ENCODE data around the gene ATG10. TPM values are rescaled to one million over a fixed set of nuclear protein-coding genes. Genes with fewer than 3 reads are reported as not detected.

The ATG10 gene
- total RNA-seq, 1 experiment from 2014 or later, result 7.6 TPM

GRCh38 chr5:82244151-82244550 is 272.3 kb downstream of the ATG10 start:
- H3K56ac ChIP-seq (ENCODE audit: insufficient read length, low read depth, low read length), result no peak overlapping the region
- no peak for TF ChIP-seq CTCF (conservative IDR thresholded peaks at IDR 0.05)
- H3T11ph ChIP-seq (ENCODE audit: low read length), result no peak overlapping the region
- H3K9ac ChIP-seq (ENCODE audit: extremely low read depth, insufficient read length, low read length), result no peak overlapping the region
- WGBS (ENCODE audit: extremely low coverage, insufficient read length, low lambda C conversion rate), result no CpG with 5 or more reads among the region's 2 CpGs
- H3K23ac ChIP-seq (ENCODE audit: insufficient read length, low read depth, low read length), result no peak overlapping the region
- no peak overlapping the region for H2AFZ ChIP-seq (ENCODE audit: low read length)
- no peak overlapping the region for H2BK120ac ChIP-seq (ENCODE audit: low read depth, low read length, poor library complexity, severe bottlenecking)
- no peak overlapping the region for H4K5ac ChIP-seq (ENCODE audit: insufficient read length, low read depth, low read length)
- H3K79me1 ChIP-seq (ENCODE audit: insufficient read depth, low read depth, low read length, poor library complexity, severe bottlenecking), result no peaks in the 10 kb centered on the region
- H3K4me1 Mint-ChIP-seq, result no peaks in the 10 kb centered on the region
- H3K9me3 Mint-ChIP-seq, result peaks cover 4 to 7% of the 10 kb centered on the region in 2 experiments
- no peak overlapping the region for H3K4ac ChIP-seq (ENCODE audit: low read depth, low read length)
- no peak overlapping the region for H4K91ac ChIP-seq (ENCODE audit: insufficient read length, low read depth, low read length)
- H3K23me2 ChIP-seq (ENCODE audit: insufficient read length, low read depth, low read length, poor library complexity, severe bottlenecking), result no peaks in the 10 kb centered on the region
- no peak overlapping the region for H2BK5ac ChIP-seq (ENCODE audit: insufficient read length, low read length)
- H2BK15ac ChIP-seq (ENCODE audit: low read depth, low read length), result no peak overlapping the region
- H3K9me3 ChIP-seq (ENCODE audit: control insufficient read depth, low read depth, low read length), result no peaks in the 10 kb centered on the region
- no peak overlapping the region for H3K18ac ChIP-seq (ENCODE audit: insufficient read length, low read depth, low read length)
- DNase-seq, result no peak
- no peak overlapping the region for H3K14ac ChIP-seq (ENCODE audit: insufficient read depth, low read length)
- H3K4me3 Mint-ChIP-seq, result no peak overlapping the region
- no peaks in the 10 kb centered on the region for H3K4me1 ChIP-seq (ENCODE audit: insufficient read depth, low read length)
- H3K36me3 Mint-ChIP-seq (ENCODE audit: insufficient read depth in 1 of 3, low read depth in 3 of 3), result peaks cover 0 to 14% (median 4%) of the 10 kb centered on the region in 3 experiments; a peak in 3 of 7 replicates
- no peak overlapping the region for H3K4me2 ChIP-seq (ENCODE audit: insufficient read depth, insufficient read length, low read length)
- H4K20me1 ChIP-seq (ENCODE audit: control insufficient read depth, insufficient read depth, insufficient read length), result no peaks in the 10 kb centered on the region
- no peak overlapping the region for H4K8ac ChIP-seq (replicated peaks; ENCODE audit: insufficient read length, low read depth, low read length)
- H3K79me2 ChIP-seq (ENCODE audit: insufficient read depth, low read length), result no peaks in the 10 kb centered on the region
- H3K27ac Mint-ChIP-seq, result no peak overlapping the region
- H2AK5ac ChIP-seq (ENCODE audit: insufficient read length, low read length), result no peak overlapping the region
- H2BK20ac ChIP-seq (ENCODE audit: low read depth, low read length, poor library complexity, severe bottlenecking), result no peak overlapping the region
- H3K27me3 ChIP-seq (ENCODE audit: insufficient read depth, low read length), result no peaks in the 10 kb centered on the region
- no peak overlapping the region for H2BK12ac ChIP-seq (ENCODE audit: insufficient read length, low read depth, low read length)
- H3K27ac ChIP-seq (ENCODE audit: insufficient read length, low read depth, low read length), result no peak overlapping the region
- no peaks in the 10 kb centered on the region for H3K27me3 Mint-ChIP-seq (ENCODE audit: low read depth)

Measured in H9 (cell line).